Measurements from ENCODE around the gene RENBP.

RENBP gene

GRCh38 chrX:153885968-153886903, 58.2 kb downstream of the RENBP start, which contains the start of gene L1CAM:
L1CAM (minus strand) TSS chrX:153886173; CDS start chrX:153875836, 10,337 bp downstream.
- no peak for DNase-seq
